A673 (cell line): ENCODE results near the gene ZWILCH.

ENCODE experiments used
- EZH2 ChIP-seq: fragments of 200-600 bp; sonication (generic); IDR thresholded peaks from 2 replicates; pipeline ENCODE4 v1.6.1; 2017; ENCODE audit warnings: borderline replicate concordance, low read depth, mild to moderate bottlenecking, mixed read lengths, antibody characterized with exemption, low read length; ENCODE audit not compliant: poor library complexity, severe bottlenecking
- TF ChIP-seq, protein P1 (sequence below): fragments of 300-800, 200-600 bp; sonication (generic); conservative IDR thresholded peaks from 2 replicates; pipeline ENCODE4 v1.5.1; 2017; ENCODE audit warnings: low read depth, mild to moderate bottlenecking, antibody characterized with exemption, low read length, moderate library complexity, mixed read lengths

DNA sequence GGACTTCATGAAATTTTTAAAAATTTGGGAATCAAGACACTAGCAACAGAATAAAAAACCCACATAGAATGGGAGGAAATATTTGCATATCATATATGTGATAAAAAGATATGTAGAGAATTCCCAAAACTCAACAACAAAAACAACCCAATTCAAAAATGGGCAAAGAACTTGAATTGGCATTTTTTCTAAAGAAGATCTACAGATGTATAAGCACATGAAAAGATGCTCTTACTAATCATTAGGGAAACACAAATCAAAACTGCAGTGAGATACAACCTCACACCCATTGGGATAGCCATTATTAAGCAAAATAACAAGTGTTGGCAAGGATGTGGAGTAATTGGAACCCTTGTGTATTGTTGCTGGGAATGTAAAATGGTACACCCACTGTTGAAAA lies 50.6 kb downstream of the ZWILCH start:
- TF ChIP-seq, protein P1, sequence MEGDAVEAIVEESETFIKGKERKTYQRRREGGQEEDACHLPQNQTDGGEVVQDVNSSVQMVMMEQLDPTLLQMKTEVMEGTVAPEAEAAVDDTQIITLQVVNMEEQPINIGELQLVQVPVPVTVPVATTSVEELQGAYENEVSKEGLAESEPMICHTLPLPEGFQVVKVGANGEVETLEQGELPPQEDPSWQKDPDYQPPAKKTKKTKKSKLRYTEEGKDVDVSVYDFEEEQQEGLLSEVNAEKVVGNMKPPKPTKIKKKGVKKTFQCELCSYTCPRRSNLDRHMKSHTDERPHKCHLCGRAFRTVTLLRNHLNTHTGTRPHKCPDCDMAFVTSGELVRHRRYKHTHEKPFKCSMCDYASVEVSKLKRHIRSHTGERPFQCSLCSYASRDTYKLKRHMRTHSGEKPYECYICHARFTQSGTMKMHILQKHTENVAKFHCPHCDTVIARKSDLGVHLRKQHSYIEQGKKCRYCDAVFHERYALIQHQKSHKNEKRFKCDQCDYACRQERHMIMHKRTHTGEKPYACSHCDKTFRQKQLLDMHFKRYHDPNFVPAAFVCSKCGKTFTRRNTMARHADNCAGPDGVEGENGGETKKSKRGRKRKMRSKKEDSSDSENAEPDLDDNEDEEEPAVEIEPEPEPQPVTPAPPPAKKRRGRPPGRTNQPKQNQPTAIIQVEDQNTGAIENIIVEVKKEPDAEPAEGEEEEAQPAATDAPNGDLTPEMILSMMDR = no peak
- TF ChIP-seq EZH2 = no peak
